Tongue (tissue), 2 donors: ENCODE results near the gene KCNT1. TPM values are rescaled to one million over a fixed set of nuclear protein-coding genes. Genes with fewer than 3 reads are reported as not detected.

ENCODE experiments used
- DNase-seq: peaks from one replicate; pipeline ENCODE4 v3.0.0-alpha.2; 2015
- total RNA-seq: library from RNA; depleted of rRNA; stranded (reverse); fragments of >200 nt; gene quantifications from one replicate; pipeline ENCODE4 v1.2.3, GENCODE V29; 2014

KCNT1 gene
- total RNA-seq, 1 donor from 2014 or later = 2.8 TPM

DNA sequence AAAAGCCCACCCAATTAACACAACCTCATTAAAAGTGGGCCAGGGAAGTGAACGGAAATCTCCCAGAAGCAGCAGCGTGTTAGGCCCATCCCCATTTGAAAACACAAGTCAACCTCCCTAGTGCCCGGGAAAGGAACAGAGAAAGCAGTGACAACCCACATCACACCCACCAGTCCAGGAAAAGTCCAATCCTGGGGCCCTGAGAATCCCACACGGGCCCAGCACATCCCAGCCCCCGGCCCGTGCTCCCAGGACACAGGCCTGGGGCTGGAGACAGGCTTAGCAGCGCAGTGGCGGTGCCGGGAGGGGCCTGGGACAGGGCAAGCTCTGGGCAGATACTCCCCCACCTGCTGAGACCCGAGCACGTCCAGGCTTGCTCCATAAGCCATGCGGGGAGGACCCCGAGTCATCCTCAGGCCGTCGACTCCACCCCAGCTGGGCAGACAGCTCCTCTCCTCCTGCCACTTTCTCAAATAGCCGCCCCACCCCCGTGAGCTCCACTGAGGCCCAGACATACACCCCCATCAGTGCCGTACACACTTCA lies 101.0 kb downstream of the KCNT1 start:
- DNase-seq = no peak

DNA sequence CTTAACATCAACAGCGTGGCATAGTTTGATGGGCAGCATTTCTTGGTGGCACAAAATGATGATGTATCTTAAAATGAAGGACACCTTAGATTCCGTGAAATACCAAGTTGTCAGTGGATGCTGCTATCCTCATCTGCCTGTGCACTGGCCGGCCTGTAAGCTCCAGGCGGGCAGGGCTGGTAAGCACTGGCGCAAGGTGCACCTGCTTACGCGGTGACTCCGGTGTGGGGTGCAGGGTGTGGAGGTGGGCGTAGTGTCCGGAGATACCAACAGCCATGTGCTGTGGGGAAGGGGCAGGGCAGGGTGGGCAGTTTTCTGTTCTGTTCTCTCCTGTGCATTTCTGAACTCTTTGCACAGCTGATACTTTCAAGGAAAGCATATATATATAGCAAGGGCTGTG lies 101.5 kb downstream of the KCNT1 start:
- no peak for DNase-seq

- DNase-seq = no peak
Measured at GRCh38 chr9:135804581-135805421, 102.8 kb downstream of the KCNT1 start.

- DNase-seq = no peak
Measured at GRCh38 chr9:135805422-135806022, 103.5 kb downstream of the KCNT1 start.

GRCh38 chr9:135809166-135809565 lies 107.2 kb downstream of the KCNT1 start:
- DNase-seq = peak; percentile 29

- DNase-seq = no peak
Measured at GRCh38 chr9:135810806-135811575, 109.0 kb downstream of the KCNT1 start.

- peak; percentile 94 for DNase-seq
Measured at GRCh38 chr9:135811801-135812200, 109.8 kb downstream of the KCNT1 start.

GRCh38 chr9:135812961-135813360 lies 111.0 kb downstream of the KCNT1 start:
- DNase-seq = no peak

- DNase-seq = no peak
Measured at GRCh38 chr9:135813671-135814290, 111.8 kb downstream of the KCNT1 start.

GRCh38 chr9:135814421-135815095 lies 112.6 kb downstream of the KCNT1 start:
- DNase-seq = no peak

DNA sequence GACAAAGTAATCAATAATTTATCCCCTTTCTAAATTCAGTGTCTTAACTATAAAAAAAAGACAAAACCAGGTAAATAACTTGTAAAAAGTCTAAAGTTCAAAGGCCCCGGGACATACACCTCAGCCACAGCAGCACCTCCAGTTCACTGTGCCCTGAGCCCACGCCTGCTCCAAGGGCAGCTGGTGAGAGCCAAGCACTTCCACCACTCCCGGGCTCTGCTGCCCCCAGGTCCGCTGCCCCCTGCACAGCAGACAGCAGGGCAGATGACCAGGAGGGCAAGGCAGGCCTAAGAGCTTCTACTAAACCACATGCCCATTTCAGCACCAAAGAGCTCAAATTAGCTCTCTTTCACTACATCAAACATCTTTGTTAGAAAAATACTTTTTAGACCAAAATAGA lies 113.4 kb downstream of the KCNT1 start:
- no peak for DNase-seq

GRCh38 chr9:135815830-135816650 lies 114.1 kb downstream of the KCNT1 start:
- peak; percentile 88 for DNase-seq

DNA sequence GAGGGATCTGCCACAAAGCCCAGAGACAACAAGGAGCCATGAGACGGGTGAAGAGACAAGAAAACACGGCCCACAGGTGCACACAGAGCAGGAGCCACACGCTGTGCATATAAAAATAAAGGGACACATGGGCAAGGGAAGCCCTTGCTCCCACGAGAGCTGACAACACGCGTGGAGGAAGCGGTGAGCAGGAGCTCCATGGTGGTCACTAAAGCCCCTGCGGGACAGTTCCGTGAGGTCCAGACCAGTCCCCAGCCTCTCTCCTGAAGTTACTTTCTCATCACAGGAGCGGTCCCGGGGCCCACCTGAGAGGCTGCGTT lies 114.6 kb downstream of the KCNT1 start:
- no peak for DNase-seq

DNA sequence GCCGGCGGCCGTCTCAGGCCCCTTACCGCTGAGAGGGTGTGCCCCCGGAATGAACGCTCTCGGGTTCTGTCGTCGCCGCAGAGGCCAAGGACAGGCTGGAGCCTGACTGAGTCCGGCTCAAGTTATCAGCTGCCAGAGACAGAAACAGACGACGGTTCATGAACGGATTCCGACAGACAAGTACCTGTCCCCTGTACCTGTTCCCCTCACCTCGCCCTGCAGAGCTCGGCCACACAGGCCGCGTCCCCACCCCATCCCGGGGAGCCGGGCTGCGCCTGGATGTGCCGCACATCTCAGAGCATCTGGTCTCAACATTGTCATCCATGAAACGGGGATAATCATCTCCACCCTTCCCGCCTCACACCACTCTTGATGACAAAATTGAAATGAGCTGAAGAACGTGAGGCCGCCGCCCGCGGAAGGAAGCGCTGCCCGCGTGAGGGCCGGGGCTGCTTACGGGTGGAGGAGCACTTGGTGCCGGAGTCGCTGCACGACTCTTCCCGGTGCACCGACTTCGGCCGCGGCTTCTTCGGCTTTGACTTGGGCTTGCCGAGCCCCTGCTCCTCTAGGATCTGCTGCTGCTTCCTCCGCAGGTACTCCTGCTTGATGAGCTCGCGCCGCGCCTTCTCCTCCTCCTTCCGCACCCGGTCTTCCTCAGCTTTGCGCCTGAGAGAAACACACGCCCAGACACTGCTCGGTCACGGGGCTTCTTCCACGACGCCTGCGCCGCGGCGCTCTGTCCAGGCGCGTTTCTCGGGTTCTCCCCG lies 116.1 kb downstream of the KCNT1 start:
- no peak for DNase-seq

- no peak for DNase-seq
Measured at GRCh38 chr9:135818718-135819475, 116.9 kb downstream of the KCNT1 start.

- DNase-seq = no peak
Measured at GRCh38 chr9:135819905-135820304, 117.9 kb downstream of the KCNT1 start.

DNA sequence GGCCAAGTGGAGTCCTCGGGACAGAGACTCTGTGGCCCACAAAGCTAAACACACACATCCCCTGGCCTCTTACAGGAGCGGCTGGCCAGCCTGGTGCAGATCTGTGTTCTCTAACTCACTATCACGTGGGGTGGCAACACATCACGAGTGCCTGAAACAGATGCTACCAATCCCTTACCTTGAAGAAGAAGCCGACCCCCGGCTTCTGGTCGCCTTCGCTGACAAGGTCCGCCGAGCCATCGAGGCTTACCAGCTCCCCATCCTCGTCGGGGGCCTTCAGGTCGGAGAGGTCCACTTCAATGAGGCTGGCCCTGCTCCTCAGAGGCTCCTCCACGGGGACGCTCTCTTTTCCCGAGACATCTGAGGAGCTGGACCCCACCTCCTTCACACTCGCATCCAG lies 118.7 kb downstream of the KCNT1 start:
- DNase-seq = no peak

- DNase-seq = no peak
Measured at GRCh38 chr9:135821116-135821515, 119.1 kb downstream of the KCNT1 start.

GRCh38 chr9:135821733-135822373 lies 119.9 kb downstream of the KCNT1 start:
- DNase-seq = peak; percentile 67
